ENCODE results near the gene AFM.

- TF ChIP-seq CTCF (conservative IDR thresholded peaks at IDR 0.05 in 1 of 2, IDR thresholded peaks at IDR 0.05 in 1 of 2; ENCODE audit: low read depth in 1 of 2, low read length in 2 of 2) (no peak), EZH2 (IDR thresholded peaks at IDR 0.05; ENCODE audit: low read length, missing control alignments) (no peak)
Observed at GRCh38 chr4:73499996-73500765, 18.6 kb downstream of the AFM start.
